ENCODE measurements around the gene DENND5A.
"Not testable (repeated sequence)": the region's sequence is repeated elsewhere in the genome, so short reads cannot be mapped to it uniquely, and the experiment has no call there.

Gene DENND5A

DNA sequence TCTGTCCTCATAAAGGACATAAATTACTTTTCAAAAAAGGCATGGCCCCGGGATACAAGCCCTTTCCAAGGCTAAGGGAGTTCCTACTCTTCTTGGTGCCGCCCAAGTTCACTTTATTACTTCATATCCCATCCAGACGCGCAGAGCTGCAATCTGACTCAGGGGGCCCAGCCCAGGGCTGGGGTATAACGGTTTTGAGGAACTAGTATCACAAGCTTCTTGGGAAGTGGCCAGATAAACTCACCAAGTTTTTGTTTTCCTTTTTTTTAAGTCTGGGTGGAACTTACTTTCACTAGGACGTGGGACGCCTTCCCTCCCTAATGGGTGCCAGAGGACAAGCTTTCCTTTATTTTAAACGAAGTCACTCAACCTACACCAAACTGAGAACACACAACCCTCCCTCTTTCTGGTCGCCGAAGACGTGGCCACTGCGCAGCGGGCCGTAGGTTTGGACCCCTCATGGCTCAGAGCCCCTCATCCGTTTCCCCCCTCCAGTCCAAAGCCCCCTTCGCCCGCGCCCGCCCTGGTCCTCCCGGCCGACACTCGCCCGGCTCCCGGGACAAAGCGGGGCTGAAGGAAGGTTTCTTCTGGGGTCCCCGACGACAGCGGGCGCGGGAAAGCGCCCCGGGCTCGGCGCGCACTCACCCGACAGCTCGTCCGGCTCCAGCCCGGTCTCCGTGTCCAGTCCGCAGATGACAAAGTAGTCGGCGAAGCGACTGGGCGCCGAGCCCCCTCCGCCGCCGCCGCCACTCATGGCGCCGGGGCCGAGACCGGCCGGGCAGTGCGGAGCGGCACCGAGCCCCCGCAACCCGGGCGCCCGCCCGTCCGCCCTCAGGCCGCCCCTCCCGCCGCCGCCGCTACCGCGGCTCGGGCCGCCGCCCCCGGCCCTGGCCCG lies 587 bp downstream of the DENND5A start:
- peak; percentile 28 to 39 for ATAC-seq

GRCh38 chr11:9263840-9264315 lies 1.3 kb downstream of the DENND5A start:
- ATAC-seq = peak; percentile 89 to 90

DNA sequence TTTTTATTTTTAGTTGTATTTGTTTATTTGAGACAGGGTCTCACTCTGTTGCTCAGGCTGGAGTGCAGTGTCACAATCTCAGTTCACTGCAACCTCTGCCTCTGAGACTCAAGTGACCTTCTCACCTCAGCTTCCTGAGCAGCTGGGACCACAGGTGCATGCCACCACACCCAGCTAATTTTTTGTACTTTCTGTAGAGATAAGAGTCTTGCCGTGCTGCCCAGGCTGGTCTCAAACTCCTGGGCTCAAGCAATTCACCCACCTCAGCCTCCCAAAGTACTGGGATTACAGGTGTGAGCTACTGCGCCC lies 4.4 kb downstream of the DENND5A start:
- ATAC-seq = not testable (repeated sequence)

GRCh38 chr11:9259981-9260837 lies 4.9 kb downstream of the DENND5A start:
- no peak for ATAC-seq

- not testable (repeated sequence) for ATAC-seq
Measured at GRCh38 chr11:9258279-9258678, 6.9 kb downstream of the DENND5A start.

GRCh38 chr11:9254416-9254815 lies 10.7 kb downstream of the DENND5A start:
- ATAC-seq = no peak

- ATAC-seq = no peak
Measured at GRCh38 chr11:9253086-9253485, 12.1 kb downstream of the DENND5A start.

GRCh38 chr11:9251311-9251710 lies 13.8 kb downstream of the DENND5A start:
- ATAC-seq = peak in 1 of 2 donors; percentile 48

DNA sequence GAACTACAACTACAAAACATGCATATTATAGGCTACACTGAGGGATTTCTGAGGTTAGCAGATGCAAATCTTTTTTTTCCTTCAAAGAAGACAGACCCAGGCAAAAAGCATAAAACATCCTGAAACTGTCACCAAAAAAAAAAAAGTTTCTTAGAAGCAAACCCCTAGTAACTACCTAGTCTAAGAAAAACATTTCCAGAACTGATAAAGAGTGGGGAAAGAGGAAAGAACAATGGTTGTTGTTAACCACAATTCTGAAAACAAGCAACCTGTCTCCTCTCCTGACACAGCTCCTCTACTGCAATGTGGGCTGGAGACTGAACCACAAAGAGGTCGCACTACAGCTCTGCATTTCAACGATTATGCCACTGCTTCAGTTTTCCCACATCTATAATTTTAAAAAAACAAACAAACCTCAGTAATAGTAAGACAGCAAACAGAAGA lies 15.0 kb downstream of the DENND5A start:
- peak; percentile 70 to 72 for ATAC-seq

- no peak for ATAC-seq
Measured at GRCh38 chr11:9249252-9249651, 15.9 kb downstream of the DENND5A start.

- no peak for ATAC-seq
Measured at GRCh38 chr11:9247863-9248262, 17.3 kb downstream of the DENND5A start.

GRCh38 chr11:9236242-9236641 lies 28.9 kb downstream of the DENND5A start:
- not testable (repeated sequence) for ATAC-seq

GRCh38 chr11:9232482-9232881 lies 32.7 kb downstream of the DENND5A start:
- ATAC-seq = no peak

GRCh38 chr11:9231848-9232177 lies 33.3 kb downstream of the DENND5A start:
- ATAC-seq = peak in 1 of 2 donors; percentile 20

DNA sequence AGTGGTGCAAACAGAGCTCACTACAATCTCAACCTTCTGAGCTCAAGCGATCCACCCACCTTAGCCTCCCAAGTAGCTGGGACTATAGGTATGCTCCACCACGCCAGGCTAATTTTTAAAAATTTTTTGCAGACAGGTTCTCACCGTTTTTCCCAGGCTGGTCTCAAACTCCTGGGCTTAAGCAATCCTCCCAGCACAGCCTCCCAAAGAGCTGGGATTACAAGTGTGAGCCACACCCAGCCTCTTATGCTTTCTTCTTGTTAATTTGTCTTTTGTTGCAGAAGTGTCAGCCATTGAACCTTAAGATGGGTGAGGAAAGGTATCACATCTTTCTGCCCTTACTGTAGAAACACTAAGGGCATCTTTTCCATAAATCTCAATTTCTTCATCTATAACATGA lies 34.9 kb downstream of the DENND5A start:
- ATAC-seq = no peak

GRCh38 chr11:9228091-9228490 lies 37.1 kb downstream of the DENND5A start:
- no peak for ATAC-seq

DNA sequence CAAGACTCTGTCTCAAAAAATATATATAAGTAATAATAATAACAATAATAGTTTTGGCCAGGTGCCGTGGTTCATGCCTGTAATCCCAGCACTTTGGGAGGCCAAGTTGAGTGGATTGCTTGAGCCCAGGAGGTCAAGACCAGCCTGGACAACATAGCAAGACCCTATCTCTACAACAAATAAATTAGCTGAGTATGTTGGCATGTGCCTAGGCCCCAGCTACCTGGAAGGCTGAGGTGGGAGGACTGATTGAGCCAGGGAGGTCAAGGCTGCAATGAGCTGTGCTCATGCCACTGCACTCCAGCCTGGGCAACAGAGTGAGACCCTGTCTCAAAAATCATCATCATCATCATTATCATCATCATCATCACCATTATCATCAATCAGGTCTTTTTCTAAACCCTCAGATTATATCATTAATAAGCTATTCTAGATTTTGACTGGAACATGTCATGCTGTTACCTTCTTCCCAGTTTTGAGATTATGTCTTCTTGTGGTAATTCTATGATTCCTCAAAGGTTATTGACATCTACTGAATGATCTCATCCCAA lies 39.3 kb downstream of the DENND5A start:
- ATAC-seq = no peak

DNA sequence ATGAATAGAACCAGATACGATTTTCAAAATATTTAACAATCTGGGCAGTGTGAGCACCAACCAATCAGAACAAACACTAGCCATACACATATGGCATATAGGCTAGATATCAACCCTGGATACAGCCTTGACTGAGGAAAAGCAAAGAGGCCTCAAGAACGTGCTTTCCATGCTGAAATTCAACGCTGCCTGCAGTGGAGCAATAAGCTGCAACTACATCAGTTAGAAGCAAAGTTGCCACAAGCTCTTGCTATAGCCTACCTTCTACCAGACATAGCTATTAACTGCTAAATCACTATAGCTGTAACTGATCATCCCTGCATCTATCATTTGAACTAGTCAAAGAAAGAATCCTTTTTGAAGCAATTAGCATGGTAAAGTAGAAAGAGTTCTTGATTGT lies 42.5 kb downstream of the DENND5A start:
- ATAC-seq = no peak

DNA sequence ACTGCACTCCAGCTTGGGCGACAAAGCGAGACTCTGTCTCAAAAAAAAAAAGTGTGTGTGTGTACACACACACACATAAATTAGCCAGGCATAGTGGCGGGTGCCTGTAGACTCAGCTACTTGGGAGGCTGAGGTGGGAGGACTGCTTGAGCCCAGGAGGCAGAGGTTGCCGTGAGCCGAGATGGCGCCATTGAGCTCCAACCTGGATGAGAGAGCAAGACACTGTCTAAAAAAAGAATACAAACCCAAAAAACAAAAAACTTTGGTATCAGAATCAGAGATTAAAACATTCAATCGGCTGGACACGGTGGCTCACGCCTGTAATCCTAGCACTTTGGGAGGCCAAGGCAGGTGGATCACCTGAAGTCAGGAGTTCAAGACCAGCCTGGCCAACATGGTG lies 44.3 kb downstream of the DENND5A start:
- not testable (repeated sequence) for ATAC-seq

DNA sequence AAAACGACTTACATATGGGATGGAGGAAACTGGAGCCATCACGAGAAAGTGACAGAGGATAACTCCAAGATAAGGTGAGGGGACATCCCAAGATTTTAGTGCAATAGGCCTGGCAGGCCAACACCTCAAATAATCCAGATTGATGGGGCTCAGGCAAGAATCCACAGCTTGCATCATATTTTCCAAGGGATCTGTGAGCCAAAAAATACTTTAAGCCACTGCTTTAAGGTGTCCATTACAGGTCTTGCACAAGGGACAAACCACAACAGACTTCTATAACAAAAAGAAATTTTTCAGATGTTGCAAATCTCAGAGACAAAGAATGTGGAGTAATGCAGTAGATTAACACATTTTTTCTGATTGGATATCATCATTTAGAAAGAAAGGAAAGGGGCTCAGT lies 45.6 kb downstream of the DENND5A start:
- ATAC-seq = no peak

DNA sequence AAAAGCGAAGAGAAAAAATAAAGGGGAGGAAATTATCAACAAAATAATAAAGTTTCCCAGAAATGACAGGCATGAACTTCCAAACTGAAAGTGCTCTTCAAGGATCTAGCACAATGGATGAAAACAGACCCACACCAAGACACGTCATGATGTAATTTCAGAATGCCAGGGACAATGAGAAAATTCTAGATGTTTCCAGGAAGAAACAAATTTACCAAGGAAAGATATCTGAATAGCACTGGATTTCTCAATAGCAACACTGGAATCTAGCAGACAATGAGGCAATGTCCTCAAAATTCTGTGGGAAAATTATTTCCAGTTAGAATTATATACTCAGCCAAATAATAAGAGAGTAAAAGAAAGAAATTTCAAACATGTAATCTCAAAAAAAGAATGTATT lies 46.0 kb downstream of the DENND5A start:
- ATAC-seq = no peak

GRCh38 chr11:9214765-9215164 lies 50.4 kb downstream of the DENND5A start:
- no peak for ATAC-seq

DNA sequence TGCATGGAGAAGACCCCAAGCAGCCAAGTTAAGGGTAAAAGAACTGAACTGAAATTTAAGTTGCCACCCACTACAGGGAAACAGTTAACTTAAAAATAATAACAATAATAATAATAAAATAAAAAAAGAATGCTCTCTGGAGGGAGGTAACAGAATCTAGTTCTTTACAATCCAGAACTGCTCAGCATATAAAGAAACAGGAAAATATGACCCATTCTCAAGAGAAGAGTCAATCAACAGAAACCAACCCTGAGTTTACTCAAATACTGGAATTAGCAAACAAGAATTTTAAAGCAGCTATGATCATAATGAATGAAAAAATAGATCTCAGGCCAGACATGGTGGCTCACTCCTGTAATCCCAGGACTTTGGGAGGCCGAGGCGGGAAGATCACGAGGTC lies 53.8 kb downstream of the DENND5A start:
- peak in 1 of 2 donors; percentile 16 for ATAC-seq

Data from activated CD4-positive, CD25-positive, alpha-beta regulatory T cell treated with anti-CD3 and anti-CD28 coated beads, Interleukin-2, amount 50 U/mL, for 24 hours (primary cell).